ENCODE data around the gene ADAMTS15.

DNA sequence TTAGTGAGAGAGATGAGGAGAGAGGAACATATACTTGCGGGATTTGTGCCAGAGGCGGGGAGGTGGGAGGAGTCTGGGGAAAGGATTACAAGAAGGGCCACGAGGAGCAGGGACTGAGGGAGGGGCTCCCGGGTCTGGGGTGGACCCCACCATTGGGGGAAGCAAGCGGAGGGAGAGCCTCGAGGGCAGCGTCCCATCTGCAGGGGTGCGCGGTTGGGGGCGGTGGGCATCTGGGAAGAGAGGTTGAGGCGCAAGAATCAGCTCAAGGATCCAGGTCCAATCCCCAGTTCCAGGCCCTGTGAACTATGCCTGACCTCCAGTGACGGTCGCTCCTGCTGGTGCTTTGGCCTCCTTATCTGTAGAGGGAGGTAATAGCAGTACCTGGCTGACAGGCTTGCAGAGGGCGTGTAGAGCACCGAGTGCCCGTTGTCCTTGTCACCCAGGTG, 38.0 kb downstream of the ADAMTS15 start:
- TF ChIP-seq GATA2 (IDR thresholded peaks at IDR 0.05; ENCODE audit: low read depth, low read length) (no peak), GATA3 (IDR thresholded peaks at IDR 0.05; ENCODE audit: low read depth, low read length) (no peak)
